NOMO-1 (cell line): Measurements from ENCODE around the gene TMEM132D.
A peak's percentile ranks its signal among the peaks of the same experiment; 100 is the strongest.

Experiments used
- DNase-seq, 2 experiments: peaks; one replicate each; lab custom pipeline; 2025; ENCODE audit not compliant: unreplicated experiment in 2 of 2; lab: John Stamatoyannopoulos, UW

The TMEM132D gene

DNA sequence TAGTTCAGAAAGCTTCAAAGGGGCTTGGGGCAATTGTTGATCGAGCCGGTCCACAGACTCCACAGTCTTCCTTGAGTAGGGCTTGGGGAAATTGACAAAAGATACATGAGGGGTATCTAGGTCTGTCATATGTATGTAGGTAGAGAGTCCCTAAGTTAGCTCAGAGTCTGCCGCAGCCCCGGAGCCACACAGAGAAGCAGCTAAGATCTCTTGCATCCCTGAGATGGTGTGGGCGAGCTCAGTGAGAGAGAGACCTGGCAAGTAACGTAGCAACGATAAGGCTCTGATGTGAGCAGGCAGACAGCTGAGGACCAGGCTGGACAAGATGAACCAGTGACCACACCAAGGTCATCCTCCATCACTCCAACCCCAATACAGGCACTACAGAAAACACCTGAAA, 297.6 kb downstream of the TMEM132D start:
- no peak for DNase-seq

DNA sequence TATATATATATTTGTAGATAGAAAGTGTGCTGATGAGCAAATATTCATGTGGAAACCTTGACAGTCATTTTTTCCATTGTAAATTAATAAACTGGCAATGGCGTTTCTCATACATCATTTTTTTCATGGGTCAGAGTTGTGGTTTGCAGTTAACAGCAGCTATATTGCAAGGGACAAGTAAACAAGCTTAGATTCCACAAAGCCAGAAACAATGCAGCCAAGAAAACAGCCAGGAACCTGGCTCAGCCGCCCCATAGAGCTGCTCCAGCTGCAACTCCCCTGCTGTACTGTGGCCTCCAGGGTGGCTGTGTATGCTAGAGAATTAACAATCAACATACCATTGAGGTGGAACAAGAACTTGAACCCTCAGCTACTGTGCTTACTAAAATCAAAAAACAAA, 298.2 kb downstream of the TMEM132D start:
- no peak for DNase-seq

DNA sequence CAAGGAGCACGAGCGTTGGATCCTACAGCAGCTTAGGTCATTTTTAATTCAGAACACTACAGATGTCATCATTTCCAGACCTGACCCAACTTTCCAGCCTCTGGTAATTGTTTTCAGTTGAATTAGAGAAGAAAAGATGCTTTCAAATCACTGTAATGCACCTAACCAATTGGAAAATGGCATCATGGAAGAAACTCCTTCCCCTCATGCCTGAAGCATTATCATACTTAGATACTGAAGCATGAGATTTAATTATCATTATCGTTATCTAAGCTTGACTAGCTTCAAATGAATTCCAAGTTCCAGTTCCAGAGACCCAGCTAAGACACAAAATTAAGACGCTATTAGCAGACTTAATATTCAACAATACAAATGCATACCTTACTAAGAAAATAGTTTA, 299.3 kb downstream of the TMEM132D start:
- no peak for DNase-seq

DNA sequence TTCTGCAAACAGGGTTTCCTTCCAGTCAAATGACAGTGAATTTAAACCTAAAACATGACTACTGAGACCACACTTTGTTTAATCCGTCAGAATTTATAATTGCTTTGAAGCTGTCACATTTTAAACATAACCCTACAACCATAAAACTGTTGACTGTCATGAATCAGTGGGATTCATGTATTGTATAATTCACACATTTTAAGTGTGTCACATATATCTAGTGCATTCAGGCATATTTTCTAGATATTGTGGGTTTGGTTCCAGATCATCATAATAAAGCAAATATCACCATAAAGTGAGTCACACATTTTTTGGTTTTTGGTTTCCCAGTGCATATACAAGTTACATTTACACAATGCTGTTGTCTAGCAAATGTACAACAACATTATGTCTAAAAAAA, 304.4 kb downstream of the TMEM132D start:
- no peak for DNase-seq

DNA sequence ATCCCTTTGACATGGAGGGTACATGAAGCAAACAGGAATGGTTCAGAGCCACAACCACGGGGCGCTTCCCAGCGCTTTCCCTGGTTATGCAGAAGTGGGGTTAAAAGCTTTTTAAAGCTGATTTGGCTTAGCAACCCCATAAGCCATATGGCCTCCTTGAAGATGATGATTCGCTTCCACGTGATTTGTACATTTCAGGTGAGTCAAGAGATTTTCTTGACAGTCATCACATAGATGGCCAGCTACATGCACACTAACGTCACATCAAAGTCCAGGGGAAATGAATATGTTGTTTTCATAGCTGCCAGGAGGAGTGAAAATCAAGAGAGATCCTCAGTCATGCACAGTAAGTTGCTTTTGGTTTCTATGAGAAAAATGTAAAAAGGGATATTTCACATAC, 309.7 kb downstream of the TMEM132D start:
- no peak for DNase-seq

DNA sequence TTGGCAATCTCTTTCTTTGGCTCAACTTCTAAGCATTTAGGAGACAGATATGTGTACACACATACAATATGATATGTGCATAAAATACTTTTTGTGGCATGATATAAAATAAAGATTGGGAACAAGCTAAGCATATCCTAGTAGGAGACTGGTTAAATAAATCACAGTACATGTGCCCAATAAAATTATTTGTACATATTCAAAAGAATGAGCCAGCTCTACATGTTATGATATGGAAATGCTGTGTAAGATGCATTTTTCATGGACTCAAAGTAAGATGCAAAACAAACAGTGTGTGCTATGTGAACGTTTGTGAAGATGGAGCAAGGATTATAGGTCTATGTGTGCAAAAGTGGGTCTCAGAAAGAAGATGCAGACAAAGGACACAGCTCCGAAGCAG, 311.4 kb downstream of the TMEM132D start:
- DNase-seq = no peak

DNA sequence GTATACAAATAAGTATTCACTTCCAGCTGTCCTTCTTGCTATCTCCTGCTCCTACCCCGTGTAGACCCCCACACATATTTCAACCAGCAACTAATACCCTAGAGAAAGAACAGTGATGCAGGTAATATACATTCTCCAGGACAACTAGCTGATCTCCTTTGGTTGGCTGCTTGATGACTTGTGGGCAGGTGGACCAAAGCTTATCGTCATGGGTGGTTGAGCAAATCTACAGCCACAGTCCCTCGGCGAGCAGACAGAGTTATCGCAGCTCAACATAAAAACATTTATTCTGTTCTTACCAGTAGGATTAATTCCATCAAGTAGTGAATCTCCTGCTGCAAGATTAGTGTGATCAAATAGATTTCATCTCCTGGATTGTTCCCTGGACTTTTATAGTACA, 314.3 kb downstream of the TMEM132D start:
- DNase-seq = no peak

DNA sequence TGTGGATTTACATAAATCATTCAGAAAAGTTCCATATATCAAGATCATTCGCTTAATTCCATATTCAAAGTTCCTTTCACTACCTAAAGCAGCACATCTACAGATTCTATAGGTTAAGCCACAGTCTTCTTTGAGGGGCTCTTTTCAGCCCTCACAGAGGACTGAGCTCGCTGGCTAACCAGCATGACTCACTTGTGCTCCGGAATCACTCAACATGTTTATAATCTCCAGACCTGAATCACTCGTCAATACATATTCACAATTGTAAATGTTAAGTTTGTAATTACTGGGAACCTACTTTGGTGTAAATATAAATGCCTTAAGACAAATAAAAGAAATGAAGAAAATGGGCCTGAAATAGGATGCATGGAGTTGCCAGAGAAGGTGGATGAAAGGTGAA, 315.7 kb downstream of the TMEM132D start:
- no peak for DNase-seq

DNA sequence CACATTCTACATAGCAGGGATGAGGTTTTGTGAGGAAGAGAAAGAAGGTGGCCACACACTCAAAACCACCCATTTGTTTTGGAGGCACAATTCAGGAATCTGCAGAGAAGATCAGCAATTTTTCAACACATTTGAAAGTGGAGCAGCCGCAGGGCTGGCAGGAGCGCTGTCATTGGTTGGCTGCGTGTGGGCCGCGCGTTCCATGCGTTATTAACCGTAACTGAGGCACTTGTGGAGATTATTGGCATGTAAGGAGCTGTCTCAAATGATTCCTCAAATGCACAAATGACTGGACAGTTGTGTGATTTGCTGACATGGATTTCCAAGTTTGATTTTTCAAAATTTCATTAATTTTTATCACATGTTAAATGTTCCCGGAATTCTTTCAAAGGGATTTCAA, 318.5 kb downstream of the TMEM132D start:
- no peak for DNase-seq

DNA sequence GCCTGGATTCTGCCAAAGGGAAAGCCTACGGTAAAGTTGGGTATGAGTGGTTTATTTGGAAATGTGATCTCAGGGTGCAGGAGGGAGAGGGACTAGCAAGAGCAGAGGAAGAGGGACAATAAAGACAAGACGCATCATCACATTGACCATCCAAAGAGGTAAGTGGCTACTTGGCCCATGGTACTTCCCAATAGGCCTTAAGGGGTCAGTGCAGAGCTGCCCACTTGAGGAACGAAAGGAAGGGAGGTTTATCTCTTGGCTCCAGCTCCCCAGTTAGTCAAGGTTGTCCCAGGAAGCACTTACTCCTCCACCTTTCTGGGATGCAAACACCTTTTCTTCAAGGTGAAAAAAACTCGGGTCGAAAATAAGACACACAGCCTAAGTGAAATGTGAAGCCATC, 323.9 kb downstream of the TMEM132D start:
- no peak for DNase-seq

DNA sequence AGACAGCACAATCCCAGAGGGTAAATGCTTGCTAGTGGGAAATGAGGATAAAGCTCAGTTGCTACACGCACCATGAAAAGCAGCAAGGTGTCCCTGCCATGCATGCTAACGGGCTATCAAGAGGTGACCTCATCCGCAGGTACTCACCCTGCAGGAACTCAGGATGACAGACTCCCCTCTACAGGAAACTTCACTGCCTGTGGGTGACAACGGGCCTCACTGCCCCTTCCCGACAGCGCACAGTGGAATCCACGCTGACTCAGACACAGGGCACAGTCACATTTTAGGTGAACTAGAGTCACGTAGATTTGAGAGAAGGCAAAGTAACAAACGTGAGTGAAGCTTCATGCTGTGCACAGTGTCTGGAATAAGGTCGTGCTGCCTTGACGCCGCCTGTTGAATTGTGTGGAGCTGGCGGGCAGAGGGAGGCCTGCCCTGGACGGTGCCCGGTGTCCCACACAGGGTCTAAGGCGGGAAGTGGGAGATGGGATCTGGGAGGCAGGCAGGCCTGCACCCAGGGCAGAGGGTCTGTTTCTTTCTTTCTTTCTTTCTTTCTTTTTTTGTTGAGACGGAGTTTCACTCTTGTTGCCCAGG, 331.8 kb downstream of the TMEM132D start:
- DNase-seq = no peak

DNA sequence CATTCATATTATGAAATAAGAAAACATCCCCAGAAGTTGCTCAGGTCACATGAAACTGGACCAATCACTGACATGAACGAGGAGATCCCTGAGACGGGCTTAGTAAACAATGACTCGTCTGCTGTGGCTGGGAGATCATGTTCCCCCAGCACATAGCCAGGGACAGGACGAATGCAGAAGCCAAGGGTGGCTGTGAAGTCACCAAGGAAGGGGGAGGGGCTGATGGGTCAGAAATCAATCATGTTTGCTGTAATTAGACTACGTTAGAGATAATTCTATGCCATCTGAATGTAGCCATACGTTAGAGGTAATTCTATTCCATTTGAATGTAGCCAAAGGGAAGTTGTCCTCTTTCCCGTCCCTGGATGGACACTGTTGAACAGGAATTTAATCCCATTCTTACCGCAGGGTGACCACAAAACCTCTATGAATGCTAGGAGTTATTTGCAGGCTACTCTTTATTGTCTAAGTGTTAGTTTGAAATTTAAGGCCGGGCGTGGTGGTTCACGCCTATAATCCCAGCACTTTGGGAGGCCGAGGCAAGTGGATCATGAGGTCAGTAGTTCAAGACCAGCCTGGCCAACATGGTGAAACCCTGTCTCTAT, 332.9 kb downstream of the TMEM132D start:
- no peak for DNase-seq

DNA sequence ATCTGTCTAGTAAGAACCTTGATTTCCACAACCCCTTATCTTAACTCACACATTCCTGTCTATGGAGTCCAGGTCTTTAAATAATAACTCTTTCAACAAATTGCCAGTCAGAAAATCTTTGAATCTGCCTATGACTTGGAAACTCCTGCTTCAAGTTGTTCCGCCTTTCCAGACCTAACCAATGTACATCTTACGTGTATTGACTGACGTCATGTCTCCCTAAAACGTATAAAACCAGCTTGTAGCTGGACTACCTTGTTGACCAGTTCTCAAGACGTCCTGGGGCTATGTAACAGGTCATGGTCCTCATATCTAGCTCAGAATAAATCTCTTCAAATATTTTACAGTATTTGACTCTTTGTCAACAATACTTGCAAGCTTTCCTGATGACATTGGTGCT, 337.0 kb downstream of the TMEM132D start:
- DNase-seq = no peak

DNA sequence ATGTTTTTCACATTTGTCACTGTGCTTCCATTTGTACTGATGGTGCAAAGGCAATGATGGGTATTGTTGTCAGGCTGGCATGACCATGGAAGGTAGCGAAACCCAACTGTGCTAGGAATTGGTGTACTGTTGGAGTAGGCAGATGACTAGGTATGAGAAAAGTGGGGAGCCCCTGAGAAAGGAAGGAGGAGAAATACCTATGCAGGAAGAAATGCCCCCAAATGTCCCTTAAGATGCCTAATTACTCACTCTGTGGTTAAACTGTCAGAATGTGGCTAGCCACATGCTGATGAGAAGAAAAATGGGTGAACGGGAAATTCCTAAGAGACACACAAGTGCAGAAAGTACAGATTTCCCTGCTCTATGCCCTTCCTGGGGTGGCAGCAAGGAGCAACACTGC, 339.1 kb downstream of the TMEM132D start:
- DNase-seq = no peak

DNA sequence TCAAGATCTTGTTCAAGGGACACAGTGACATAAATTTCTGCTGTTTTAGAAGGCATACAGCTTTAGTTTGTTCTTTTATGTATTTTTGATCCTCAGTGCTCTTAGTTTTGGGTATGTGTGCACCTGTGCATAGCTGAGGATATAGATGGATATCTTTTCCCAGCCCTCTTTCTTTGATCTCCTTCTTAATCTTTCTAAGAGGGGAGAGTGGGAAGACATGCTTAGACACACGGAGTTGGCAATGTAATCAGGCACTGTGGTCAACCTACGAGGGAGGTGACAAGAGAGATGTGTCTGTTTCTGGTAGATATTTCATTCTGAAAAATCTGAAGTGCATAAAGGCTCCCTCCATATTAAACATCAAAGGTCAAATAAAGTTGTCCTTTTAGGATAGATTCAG, 340.6 kb downstream of the TMEM132D start:
- DNase-seq = no peak

DNA sequence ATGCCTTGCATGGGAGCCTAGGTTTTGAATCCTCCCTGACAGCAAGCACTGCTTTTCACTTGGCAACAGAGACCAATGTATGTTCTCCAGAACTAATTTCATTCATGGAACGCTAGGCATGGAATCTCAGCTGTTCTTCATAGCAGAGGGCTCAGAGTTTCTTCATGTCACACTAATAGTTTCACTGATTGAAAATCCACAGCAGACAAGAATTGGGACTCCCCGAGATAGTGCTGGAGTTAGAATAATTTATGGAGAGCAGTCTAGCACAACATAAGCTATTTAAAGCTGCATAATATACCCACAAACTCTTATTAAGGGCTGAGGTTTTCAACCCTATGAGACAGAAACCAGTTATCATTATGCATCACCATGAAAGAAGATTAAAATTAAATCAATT, 342.5 kb downstream of the TMEM132D start:
- DNase-seq = no peak

DNA sequence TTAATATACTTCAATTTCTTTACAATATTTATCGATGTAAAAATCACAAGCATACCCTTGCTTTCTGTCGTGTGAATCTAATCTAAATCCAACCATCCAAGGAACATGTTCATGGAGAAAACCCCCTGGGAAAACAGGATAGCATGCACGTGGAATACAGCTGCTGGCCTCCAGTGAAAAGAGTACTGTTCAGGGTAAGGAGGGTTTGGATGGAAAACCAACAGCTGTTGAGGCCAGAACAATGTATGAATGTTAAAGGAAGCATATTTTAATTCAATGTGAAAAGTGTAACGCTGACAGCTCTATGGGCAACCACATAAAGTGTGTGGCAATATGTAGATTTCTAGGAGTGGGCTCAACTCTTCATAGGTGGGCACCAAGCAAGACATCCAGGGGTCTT, 344.0 kb downstream of the TMEM132D start:
- DNase-seq = no peak

DNA sequence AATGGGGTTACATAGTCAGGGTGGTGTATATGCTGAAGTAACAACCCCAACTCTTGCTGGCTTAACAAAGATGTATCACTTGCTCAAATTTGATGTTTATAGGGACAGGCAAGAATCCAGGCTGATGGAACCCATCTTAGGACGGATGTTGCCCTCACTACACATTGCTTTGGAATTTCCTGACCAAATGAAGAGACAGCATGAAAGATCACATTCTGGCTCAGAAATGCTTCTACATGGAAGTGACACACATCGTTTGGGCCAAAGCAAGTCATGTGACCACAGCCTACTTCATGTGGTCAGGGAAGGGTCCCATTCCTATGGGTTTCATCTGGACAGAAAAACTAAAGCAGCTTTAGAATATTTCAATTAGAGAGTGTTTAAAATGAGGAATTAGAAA, 345.8 kb downstream of the TMEM132D start:
- no peak for DNase-seq

DNA sequence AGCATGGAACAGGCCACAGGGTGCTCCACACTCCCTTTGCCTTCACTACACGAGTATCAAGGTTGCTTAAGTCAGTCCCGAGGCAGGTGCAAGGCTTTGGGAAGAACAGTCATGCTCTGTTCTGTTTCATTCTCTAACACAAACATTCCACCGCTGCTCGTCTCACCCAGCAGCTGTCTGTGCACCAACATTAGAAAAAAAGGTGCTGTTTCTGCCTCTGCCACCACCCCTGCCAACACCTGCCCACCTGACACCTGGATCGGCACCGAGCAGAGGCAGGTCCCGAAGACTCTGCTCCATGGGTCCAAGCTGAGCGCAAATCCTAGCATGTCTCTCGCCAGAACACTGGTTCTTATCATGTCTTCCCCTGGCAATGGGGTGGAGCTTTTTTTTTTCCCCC, 347.7 kb downstream of the TMEM132D start:
- DNase-seq = no peak

DNA sequence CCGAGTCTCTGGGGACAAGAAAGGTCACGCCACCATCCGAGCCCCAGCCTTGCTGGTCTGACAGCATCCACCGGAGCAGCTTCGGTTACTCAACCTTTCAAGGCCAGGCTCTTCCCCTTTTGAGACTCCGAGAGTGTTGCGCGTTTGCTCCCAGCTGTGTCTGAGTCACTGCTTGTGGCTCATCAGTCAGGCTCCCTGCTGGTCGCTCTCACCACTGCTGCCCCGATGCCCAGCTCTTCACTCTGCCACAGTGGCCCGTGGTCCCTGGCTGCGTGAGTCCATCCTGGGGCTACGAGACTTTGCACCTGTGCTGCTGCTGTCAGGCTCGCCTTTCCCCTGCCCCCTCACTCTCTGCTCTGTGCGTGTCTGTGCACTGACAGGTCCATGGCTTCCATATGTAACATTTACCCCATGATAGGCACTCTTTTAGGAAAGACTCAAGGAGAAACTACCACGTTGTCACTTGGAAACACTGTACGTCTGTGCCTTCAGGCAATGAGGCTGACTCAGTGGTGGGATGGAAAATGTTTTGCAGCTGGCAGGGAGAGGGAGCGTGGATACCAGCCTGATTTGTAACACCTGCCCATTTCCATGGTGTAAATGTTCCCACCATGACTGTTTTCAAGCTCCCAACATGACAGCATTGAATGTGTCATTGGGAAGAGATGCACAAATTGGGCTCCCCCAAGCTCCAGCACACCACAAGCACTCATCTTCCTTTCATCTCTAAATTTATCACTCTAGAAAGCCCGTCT, 350.7 kb downstream of the TMEM132D start:
- DNase-seq = peak; percentile 51 to 79

DNA sequence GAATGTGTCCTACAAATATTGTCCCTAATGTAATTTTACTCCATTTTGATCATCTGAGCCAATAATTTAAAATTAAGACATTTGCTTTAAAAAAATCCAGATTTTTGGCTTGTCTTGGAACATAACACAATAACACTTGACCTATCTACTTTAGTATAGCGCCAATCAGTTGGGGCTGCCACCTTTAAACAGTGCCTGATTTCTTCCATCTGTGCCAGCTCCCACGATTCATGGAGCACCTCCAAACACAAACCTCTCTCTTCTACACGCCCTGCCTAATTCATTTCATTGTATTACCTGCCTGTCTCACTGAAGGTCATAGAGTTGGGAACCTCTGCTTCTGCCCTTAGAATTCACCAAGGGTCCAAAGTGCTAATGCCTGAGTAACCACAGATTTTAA, 352.4 kb downstream of the TMEM132D start:
- DNase-seq = no peak

DNA sequence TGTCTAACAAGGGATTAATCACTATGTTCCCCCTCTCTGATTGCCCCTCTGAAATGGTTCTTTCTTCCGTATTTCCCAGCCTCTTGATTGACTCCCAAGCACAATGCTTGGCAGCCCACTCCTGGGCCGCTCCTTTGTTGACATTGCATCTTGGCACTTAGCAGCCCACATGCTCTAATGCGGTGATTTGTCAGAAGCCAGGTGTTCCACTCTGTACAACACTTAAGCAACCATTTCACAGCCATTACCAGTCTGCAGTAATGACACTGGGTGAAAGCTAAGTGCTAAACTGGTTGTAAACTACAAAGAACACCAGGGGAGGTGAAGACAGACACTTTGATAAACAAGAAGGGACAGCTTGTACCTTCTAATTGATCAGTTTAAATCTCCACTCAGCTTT, 353.5 kb downstream of the TMEM132D start:
- DNase-seq = no peak
